Fibroblast of lung (primary cell): Measurements from ENCODE around the gene DENND4B. TPM values are rescaled to one million over a fixed set of nuclear protein-coding genes. Genes with fewer than 3 reads are reported as not detected.

ENCODE experiments used
- DNase-seq, 2 donors: peaks; one replicate each; pipeline versions ENCODE4 v3.0.0 to v3.0.0-alpha.2; 2010; ENCODE audit warnings: low read depth in 2 of 2
- H2AFZ ChIP-seq: 2 replicates; pipeline ENCODE4 v1.5.1; 2012; ENCODE audit warnings: low read length, control low read depth, inconsistent platforms
- H3K27ac ChIP-seq: 2 replicates; pipeline ENCODE4 v1.5.1; 2011; ENCODE audit warnings: low read length, control low read depth; ENCODE audit not compliant: insufficient read depth
- H3K27me3 ChIP-seq: 2 replicates; pipeline ENCODE4 v1.5.1; 2011; ENCODE audit warnings: mild to moderate bottlenecking, low read length; ENCODE audit not compliant: control insufficient read depth, insufficient read depth
- H3K36me3 ChIP-seq: 2 replicates; pipeline ENCODE4 v1.5.1; 2011; ENCODE audit warnings: low read length; ENCODE audit not compliant: control insufficient read depth, insufficient read depth
- H3K4me1 ChIP-seq: 2 replicates; pipeline ENCODE4 v1.5.1; 2011; ENCODE audit warnings: low read length; ENCODE audit not compliant: control insufficient read depth, insufficient read depth; ENCODE audit errors: extremely low read depth
- H3K4me2 ChIP-seq: 2 replicates; pipeline ENCODE4 v1.5.1; 2011; ENCODE audit warnings: low read length, control low read depth; ENCODE audit not compliant: insufficient read depth; ENCODE audit errors: extremely low read depth
- H3K4me3 ChIP-seq, 4 experiments: fragments of 200-600 bp in 1 of 4; sonication (generic) in 1 of 4; replicated peaks in 1 of 4; 2 replicates each; pipeline ENCODE4 v1.5.1; 2011 to 2016; ENCODE audit warnings: low read length in 4 of 4, low read depth in 3 of 4, mild to moderate bottlenecking in 3 of 4, control low read depth in 2 of 4, inconsistent platforms in 1 of 4, mixed read lengths in 1 of 4; ENCODE audit not compliant: insufficient read depth in 1 of 4; ENCODE audit errors: control extremely low read depth in 1 of 4
- H3K79me2 ChIP-seq: 2 replicates; pipeline ENCODE4 v1.5.1; 2012; ENCODE audit warnings: mild to moderate bottlenecking, low read length, inconsistent platforms; ENCODE audit not compliant: control insufficient read depth, insufficient read depth
- H3K9ac ChIP-seq: 2 replicates; pipeline ENCODE4 v1.5.1; 2011; ENCODE audit warnings: mild to moderate bottlenecking, low read length, control low read depth; ENCODE audit not compliant: insufficient read depth
- H3K9me3 ChIP-seq: 2 replicates; pipeline ENCODE4 v1.5.1; 2012; ENCODE audit warnings: low read depth, low read length; ENCODE audit not compliant: control insufficient read depth, insufficient read depth
- H4K20me1 ChIP-seq: 2 replicates; pipeline ENCODE4 v1.5.1; 2011; ENCODE audit warnings: low read length; ENCODE audit not compliant: control insufficient read depth, insufficient read depth; ENCODE audit errors: extremely low read depth
- EZH2 ChIP-seq: IDR thresholded peaks from 2 replicates; pipeline ENCODE4 v1.5.1; 2012; ENCODE audit warnings: low read length, control low read depth, mild to moderate bottlenecking; ENCODE audit errors: missing control alignments
- polyA plus RNA-seq, 2 donors: library from polyadenylated mRNA; depleted of rRNA in 1 of 2; stranded (reverse) in 1 of 2; unstranded in 1 of 2; fragments of >200 nt; gene quantifications; 2 replicates each; pipeline ENCODE4 v1.2.1, GENCODE V29; 2011 to 2012; ENCODE audit warnings: missing spikeins in 1 of 2
- total RNA-seq: library from RNA; depleted of rRNA; stranded (reverse); fragments of >200 nt; gene quantifications from 2 replicates; pipeline ENCODE4 v1.2.1, GENCODE V29; 2014
- TF ChIP-seq, protein P1 (sequence below), 2 donors: IDR thresholded peaks in 1 of 2; conservative IDR thresholded peaks in 1 of 2; 1 replicate in 1 of 2; 2 replicates in 1 of 2; pipeline ENCODE4 v1.5.1; 2011 to 2012; ENCODE audit warnings: low read length in 2 of 2, control low read depth in 1 of 2, inconsistent platforms in 1 of 2, low read depth in 1 of 2, mild to moderate bottlenecking in 1 of 2

Gene DENND4B
- total and polyA plus RNA-seq, 2 donors (not counting 1 experiment from before 2014, with no cell fraction given) = 9.1 to 17.7 TPM

DNA sequence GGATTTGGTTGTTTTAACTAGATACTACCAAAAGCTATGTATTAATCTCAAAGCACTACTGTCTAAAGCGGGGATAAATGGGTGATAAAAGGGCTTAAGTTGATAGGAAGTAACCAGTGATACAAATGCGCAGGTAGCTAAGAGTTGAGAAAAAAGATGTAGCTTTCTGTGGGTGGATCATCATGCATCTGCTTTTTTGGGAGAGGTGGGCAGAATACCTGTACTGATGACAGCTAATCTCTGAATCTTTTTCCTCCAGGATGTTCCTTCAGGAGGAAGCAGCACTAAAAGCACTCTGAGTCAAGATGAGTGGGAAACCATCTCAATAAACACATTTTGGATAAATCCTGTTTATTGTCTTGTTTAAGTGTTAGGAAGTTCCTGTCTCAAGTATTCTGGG lies 45.3 kb upstream of the DENND4B start:
- TF ChIP-seq, protein P1, sequence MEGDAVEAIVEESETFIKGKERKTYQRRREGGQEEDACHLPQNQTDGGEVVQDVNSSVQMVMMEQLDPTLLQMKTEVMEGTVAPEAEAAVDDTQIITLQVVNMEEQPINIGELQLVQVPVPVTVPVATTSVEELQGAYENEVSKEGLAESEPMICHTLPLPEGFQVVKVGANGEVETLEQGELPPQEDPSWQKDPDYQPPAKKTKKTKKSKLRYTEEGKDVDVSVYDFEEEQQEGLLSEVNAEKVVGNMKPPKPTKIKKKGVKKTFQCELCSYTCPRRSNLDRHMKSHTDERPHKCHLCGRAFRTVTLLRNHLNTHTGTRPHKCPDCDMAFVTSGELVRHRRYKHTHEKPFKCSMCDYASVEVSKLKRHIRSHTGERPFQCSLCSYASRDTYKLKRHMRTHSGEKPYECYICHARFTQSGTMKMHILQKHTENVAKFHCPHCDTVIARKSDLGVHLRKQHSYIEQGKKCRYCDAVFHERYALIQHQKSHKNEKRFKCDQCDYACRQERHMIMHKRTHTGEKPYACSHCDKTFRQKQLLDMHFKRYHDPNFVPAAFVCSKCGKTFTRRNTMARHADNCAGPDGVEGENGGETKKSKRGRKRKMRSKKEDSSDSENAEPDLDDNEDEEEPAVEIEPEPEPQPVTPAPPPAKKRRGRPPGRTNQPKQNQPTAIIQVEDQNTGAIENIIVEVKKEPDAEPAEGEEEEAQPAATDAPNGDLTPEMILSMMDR (conservative IDR thresholded peaks at IDR 0.05 in 1 of 2, IDR thresholded peaks at IDR 0.05 in 1 of 2; ENCODE audit: low read depth in 1 of 2, low read length in 2 of 2) = no peak
- TF ChIP-seq EZH2 = no peak
- peak overlapping the region; percentile 94 to 99 (median 98) for H3K4me3 ChIP-seq
- no peak overlapping the region for H3K9ac ChIP-seq
- no peaks in the 10 kb centered on the region for H3K27me3 ChIP-seq
- H4K20me1 ChIP-seq = no peaks in the 10 kb centered on the region
- no peak overlapping the region for H2AFZ ChIP-seq
- peaks cover 4% of the 10 kb centered on the region for H3K4me1 ChIP-seq
- peaks cover 19% of the 10 kb centered on the region for H3K79me2 ChIP-seq
- peaks cover 9% of the 10 kb centered on the region for H3K36me3 ChIP-seq
- H3K4me2 ChIP-seq = peak overlapping the region; percentile 98
- H3K9me3 ChIP-seq = no peaks in the 10 kb centered on the region
- DNase-seq = no peak
- H3K27ac ChIP-seq = no peak overlapping the region

DNA sequence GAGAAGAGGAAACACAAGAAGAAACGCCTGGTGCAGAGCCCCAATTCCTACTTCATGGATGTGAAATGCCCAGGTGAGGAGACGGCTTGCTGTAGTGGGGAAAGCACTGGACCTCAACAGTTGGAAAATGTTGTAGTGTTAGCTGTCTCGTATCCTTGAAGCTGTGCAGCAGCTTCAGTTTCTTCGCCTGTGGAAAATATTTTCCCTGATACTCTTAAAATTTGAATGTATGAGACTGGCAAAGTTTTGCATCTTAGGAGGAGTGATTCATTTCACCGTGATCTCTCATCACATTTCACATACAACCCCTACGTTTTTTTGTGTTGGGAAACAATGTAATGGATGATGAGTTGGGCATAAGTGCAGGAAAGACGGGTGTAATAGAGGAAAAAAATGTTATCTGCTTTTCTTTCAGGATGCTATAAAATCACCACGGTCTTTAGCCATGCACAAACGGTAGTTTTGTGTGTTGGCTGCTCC lies 44.7 kb upstream of the DENND4B start:
- Histone ChIP-seq H3K4me1 (peaks cover 4% of the 10 kb centered on the region), H4K20me1 (no peaks in the 10 kb centered on the region), H3K27me3 (no peaks in the 10 kb centered on the region), H2AFZ (no peak overlapping the region), H3K9me3 (no peaks in the 10 kb centered on the region), H3K4me3 (peak overlapping the region; percentile 94 to 99 (median 98)), H3K27ac (peak overlapping the region; percentile 99), H3K79me2 (peaks cover 19% of the 10 kb centered on the region), H3K36me3 (peaks cover 9% of the 10 kb centered on the region), H3K4me2 (peak overlapping the region; percentile 98), H3K9ac (peak overlapping the region; percentile 99)
- DNase-seq = no peak
- no peak for TF ChIP-seq EZH2
- TF ChIP-seq, protein P1 (conservative IDR thresholded peaks at IDR 0.05 in 1 of 2, IDR thresholded peaks at IDR 0.05 in 1 of 2; ENCODE audit: low read depth in 1 of 2, low read length in 2 of 2) = no peak

DNA sequence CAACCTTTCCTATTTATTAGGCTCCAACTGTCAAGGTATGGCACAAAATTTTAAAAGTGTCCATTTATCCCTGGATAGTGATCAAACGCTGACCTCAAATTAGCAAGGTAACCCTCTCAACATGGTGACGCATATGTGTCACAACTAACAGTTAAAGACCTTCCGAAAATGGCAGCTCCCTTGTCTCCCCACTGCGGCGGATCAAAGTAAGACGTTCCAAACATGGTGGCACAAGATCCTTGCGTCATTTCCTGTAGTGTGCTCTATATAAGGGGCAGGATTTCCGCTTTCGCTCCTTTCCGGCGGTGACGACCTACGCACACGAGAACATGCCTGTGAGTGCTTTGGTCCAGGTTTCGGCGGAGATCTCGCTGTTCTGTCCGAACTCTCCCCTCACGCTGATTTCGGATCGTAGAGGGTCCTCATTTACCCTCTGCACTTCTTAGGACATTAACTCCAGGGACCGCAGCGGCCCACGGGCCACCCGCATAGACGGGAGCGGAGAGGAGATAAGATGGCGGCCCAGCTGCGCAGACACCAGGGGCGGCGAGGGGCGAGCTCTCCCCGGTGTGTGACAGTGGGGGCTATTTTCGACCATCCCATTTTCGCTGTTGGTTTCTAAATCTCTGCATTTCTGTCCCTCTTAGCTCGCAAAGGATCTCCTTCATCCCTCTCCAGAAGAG lies 44.1 kb upstream of the DENND4B start, which contains the start of gene RPS27:
Gene RPS27, plus strand, starts transcription at position 295 of the 683 bp plus-strand sequence. Its CDS starts 35 bp downstream, at position 330.
- H3K4me1 ChIP-seq = peaks cover 4% of the 10 kb centered on the region
- peak within 1 kb of the TSS; percentile 87 for H2AFZ ChIP-seq
- H4K20me1 ChIP-seq = no peaks in the 10 kb centered on the region
- H3K4me3 ChIP-seq = peak within 1 kb of the TSS; percentile 94 to 99 (median 98)
- H3K79me2 ChIP-seq = peaks cover 22% of the 10 kb centered on the region
- peaks cover 9% of the 10 kb centered on the region for H3K36me3 ChIP-seq
- H3K27me3 ChIP-seq = no peaks in the 10 kb centered on the region
- peak within 1 kb of the TSS; percentile 99 for H3K9ac ChIP-seq
- TF ChIP-seq, protein P1 (conservative IDR thresholded peaks at IDR 0.05 in 1 of 2, IDR thresholded peaks at IDR 0.05 in 1 of 2; ENCODE audit: low read depth in 1 of 2, low read length in 2 of 2) = no peak
- TF ChIP-seq EZH2 = no peak
- no peaks in the 10 kb centered on the region for H3K9me3 ChIP-seq
- DNase-seq = peak; percentile 97 to 99
- H3K4me2 ChIP-seq = peak within 1 kb of the TSS; percentile 98
- H3K27ac ChIP-seq = peak within 1 kb of the TSS; percentile 99
